GM12891 (cell line): Measurements from ENCODE around the gene NEURL2.

Source experiments
- DNase-seq: peaks from one replicate; pipeline ENCODE4 v3.0.0; 2011; ENCODE audit warnings: low spot score; ENCODE audit not compliant: insufficient read length
- FAIRE-seq: peaks from 2 replicates; lab custom pipeline; 2011; peaks lifted over from hg19 to GRCh38; lab: Jason Lieb, UNC
- PAX5 ChIP-seq: IDR thresholded peaks from 2 replicates; pipeline ENCODE4 v1.6.1; 2011; ENCODE audit warnings: low read length, moderate library complexity, mild to moderate bottlenecking; ENCODE audit not compliant: insufficient read depth, severe bottlenecking
- POLR2A ChIP-seq: IDR thresholded peaks from 2 replicates; pipeline ENCODE4 v1.6.1; 2011; ENCODE audit warnings: low read depth, low read length, control low read depth
- POLR2AphosphoS5 ChIP-seq: IDR thresholded peaks from 2 replicates; pipeline ENCODE4 v1.6.1; 2011; ENCODE audit warnings: low read depth, low read length, control low read depth
- POU2F2 ChIP-seq: IDR thresholded peaks from 2 replicates; pipeline ENCODE4 v1.6.1; 2011; ENCODE audit warnings: low read depth, mild to moderate bottlenecking, control low read depth, low read length, moderate library complexity
- SPI1 ChIP-seq: IDR thresholded peaks from 2 replicates; pipeline ENCODE4 v1.6.1; 2011; ENCODE audit warnings: low read depth, low read length, control low read depth
- TAF1 ChIP-seq: IDR thresholded peaks from 2 replicates; pipeline ENCODE4 v1.6.1; 2011; ENCODE audit warnings: low read depth, low read length, control low read depth

The NEURL2 gene

GRCh38 chr20:45873409-45874103, 17.5 kb downstream of the NEURL2 start:
- TF ChIP-seq SPI1 (no peak), POLR2AphosphoS5 (no peak), TAF1 (no peak), POU2F2 (no peak), PAX5 (no peak), POLR2A (no peak)
- FAIRE-seq = no peak
- DNase-seq = no peak

GRCh38 chr20:45872626-45873025, 18.4 kb downstream of the NEURL2 start:
- FAIRE-seq = no peak
- no peak for TF ChIP-seq SPI1
- no peak for TF ChIP-seq PAX5
- TF ChIP-seq TAF1 = no peak
- TF ChIP-seq POLR2AphosphoS5 = no peak
- TF ChIP-seq POLR2A = no peak
- no peak for TF ChIP-seq POU2F2

GRCh38 chr20:45867819-45868176, 23.2 kb downstream of the NEURL2 start:
- no peak for FAIRE-seq
- TF ChIP-seq POLR2A = no peak
- TF ChIP-seq POU2F2 = no peak
- TF ChIP-seq POLR2AphosphoS5 = no peak
- no peak for TF ChIP-seq SPI1
- no peak for TF ChIP-seq TAF1
- TF ChIP-seq PAX5 = no peak
- no peak for DNase-seq

More at GRCh38 chr20:45872626-45873025, 18.4 kb downstream of the NEURL2 start:
- DNase-seq = no peak

DNA sequence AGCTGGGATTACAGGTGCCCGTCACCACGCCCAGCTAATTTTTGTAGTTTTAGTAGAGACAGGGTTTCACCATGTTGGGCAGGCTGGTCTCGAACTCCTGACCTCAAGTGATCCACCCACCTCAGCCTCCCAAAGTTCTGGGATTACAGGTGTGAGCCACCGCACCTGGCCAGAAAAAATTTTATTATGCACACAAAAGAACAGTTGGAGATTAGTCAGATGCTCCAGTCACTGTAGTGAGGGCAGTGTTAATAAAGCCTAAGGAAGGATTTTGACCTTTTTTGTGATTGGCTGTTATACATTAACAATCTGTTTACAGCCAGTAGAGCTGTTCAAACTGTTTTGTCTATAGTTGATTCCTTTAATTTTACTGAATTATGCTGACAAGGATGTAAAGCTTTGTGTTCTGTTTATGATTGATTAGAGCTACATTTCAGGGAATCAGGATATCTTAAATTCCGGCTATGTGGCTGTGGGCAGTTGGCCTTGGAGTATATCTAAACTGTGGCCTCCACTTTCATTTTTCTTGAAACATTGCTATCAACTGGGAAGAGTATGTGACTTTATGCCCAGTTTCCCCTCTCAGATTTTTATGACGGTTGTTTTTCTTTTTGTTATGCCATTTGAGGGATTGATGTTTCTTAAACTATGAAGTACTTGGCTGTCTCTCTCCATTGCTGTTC, 23.7 kb downstream of the NEURL2 start:
- DNase-seq (no peak), FAIRE-seq (no peak)
- TF ChIP-seq PAX5 = no peak
- no peak for TF ChIP-seq SPI1
- TF ChIP-seq POLR2AphosphoS5 = no peak
- no peak for TF ChIP-seq POLR2A
- no peak for TF ChIP-seq POU2F2
- no peak for TF ChIP-seq TAF1

- no peak for TF ChIP-seq PAX5
- no peak for TF ChIP-seq POLR2A
- FAIRE-seq (no peak), DNase-seq (no peak)
These were observed 24.6 kb downstream of the NEURL2 start for GRCh38 chr20:45866454-45866853.

DNA sequence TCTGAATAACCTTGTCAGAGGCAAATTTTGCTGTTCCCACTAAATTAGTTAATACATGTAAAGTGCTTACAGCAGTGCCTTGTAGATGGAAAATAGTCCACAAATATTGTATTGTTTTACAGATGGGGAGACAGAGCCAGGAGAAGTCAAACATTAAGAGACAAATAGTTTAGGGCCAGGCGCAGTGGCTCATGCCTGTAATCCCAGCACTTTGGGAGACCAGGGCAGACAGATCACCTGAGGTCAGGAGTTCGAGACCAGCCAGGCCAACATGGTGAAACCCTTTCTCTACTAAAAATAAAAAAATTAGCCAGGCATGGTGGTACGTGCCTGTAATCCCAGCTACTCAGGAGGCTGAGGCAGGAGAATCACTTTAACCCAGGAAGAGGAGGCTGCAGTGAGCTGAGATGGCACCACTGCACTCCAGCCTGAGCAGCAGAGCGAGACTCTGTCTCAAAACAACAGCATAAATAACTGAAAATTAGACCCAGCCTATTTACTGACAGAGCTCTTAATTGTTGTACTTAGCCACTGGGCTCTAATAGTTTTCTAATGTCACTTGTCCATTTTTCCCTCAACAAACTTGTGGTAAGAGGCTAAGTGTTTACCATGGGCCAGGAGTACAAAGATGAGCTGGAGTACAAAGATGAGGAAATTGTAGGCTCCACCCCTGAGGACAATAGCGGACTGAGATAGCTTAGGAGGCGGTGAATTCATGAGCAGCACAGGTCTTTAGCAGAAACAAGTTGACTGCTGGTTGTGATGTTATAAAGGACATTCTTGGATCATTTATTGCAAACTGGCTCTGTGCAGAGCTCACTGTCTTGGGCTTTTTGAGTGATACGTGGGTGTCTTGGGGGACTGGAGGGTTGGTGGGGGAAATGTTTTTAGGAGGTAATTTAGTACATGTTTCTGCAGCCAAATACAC, 27.2 kb downstream of the NEURL2 start:
- no peak for TF ChIP-seq TAF1
- TF ChIP-seq SPI1 = no peak
- TF ChIP-seq POLR2AphosphoS5 = no peak
- no peak for TF ChIP-seq POLR2A
- TF ChIP-seq POU2F2 = no peak
- no peak for TF ChIP-seq PAX5
- FAIRE-seq (no peak), DNase-seq (no peak)

DNA sequence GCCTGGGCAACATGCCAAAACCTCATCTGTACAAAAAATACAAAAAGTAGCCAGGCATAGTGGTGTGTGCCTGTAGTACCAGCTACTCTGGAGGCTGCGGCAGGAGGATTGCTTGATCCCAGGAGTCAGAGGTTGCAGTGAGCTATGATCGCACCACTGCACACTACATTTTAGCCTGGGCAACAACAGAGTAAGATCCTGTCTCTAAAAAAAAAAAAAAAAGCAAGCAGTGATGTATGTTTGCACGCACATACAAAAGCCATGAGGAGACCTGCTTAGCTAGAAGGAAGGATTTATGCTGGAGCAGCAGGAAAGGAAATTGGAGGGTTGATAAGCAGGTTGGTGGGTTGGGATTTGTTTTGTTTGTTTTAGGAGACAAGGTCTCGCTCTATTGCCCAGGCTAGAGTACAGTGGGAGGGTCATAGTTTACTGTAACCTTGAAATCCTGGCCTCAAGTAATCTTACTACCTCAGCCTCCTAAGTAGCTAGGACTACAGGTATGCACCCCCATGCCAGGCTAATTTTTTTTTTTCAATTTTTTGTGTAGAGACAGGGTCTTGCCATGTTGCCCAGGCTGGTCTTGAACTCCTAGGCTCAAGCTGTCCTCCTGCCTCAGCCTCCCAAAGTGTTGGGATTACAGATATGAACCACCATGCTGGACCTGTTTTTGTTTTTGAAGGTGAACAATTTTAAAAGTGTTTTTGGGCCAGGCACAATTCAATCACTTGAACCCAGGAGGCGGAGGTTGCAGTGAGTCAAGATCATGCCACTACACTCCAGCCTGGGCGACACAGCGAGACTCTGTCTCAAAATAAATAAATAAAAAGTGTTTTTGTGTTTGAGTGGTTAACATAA, 29.6 kb downstream of the NEURL2 start:
- no peak for FAIRE-seq

GRCh38 chr20:45860560-45861220, 30.3 kb downstream of the NEURL2 start:
- DNase-seq = no peak
- FAIRE-seq = no peak
- no peak for TF ChIP-seq TAF1
- no peak for TF ChIP-seq POLR2AphosphoS5
- TF ChIP-seq SPI1 = no peak
- no peak for TF ChIP-seq POU2F2
- TF ChIP-seq PAX5 = no peak
- TF ChIP-seq POLR2A = no peak

More for the DNA sequence above, 29.6 kb downstream of the NEURL2 start:
- TF ChIP-seq PAX5 = no peak
- no peak for TF ChIP-seq TAF1
- no peak for TF ChIP-seq SPI1
- TF ChIP-seq POLR2A = no peak
- TF ChIP-seq POU2F2 = no peak
- TF ChIP-seq POLR2AphosphoS5 = no peak
- DNase-seq = no peak
